Left lobe of liver (tissue), 2 donors: ENCODE results near the gene ULK4. TPM values are rescaled to one million over a fixed set of nuclear protein-coding genes. Genes with fewer than 3 reads are reported as not detected.

Experiments used
- ATAC-seq: fragments of 200-7000 bp; cut with Tn5 transposase; one replicate; pipeline ENCODE4 v1.9.1; 2020; ENCODE audit warnings: mild to moderate bottlenecking, moderate library complexity
- DNase-seq: peaks from one replicate; pipeline ENCODE4 v3.0.0-alpha.2; 2020; ENCODE audit warnings: low spot score
- total RNA-seq: library from RNA; stranded (reverse); gene quantifications from one replicate; pipeline ENCODE4 v1.2.1, GENCODE V29; 2021
- donor health status: DM: no; HTN: no; CAD: no; lungs with moderate emphysema.
- donor health status: DM: no; HTN: yes; CAD: no.

Gene ULK4
- total RNA-seq, 1 donor from 2014 or later = 2.3 TPM

DNA sequence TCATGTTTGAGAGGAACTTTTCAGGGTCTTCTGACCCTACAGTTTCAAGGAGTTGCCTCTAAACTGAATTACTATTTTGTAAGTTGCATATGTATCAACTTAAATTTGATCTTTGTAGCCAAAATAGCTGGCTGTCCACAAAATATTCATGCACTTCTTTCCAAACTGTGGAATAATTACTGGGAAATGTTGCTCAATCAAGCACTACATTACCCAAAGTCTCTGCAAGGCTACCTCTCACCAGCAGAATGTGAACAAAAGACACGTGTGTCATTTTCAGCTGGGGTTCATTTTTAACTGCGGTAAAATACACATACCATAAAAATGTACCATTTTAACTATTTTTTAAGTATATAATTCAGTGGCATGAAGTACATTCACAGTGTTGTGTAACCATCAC lies 442.2 kb downstream of the ULK4 start:
- DNase-seq (no peak), ATAC-seq (no peak)

GRCh38 chr3:41518626-41519025 lies 443.3 kb downstream of the ULK4 start:
- DNase-seq (no peak), ATAC-seq (no peak)

GRCh38 chr3:41508063-41508696 lies 453.7 kb downstream of the ULK4 start:
- DNase-seq (no peak), ATAC-seq (no peak)

GRCh38 chr3:41507336-41508062 lies 454.4 kb downstream of the ULK4 start:
- ATAC-seq = no peak

DNA sequence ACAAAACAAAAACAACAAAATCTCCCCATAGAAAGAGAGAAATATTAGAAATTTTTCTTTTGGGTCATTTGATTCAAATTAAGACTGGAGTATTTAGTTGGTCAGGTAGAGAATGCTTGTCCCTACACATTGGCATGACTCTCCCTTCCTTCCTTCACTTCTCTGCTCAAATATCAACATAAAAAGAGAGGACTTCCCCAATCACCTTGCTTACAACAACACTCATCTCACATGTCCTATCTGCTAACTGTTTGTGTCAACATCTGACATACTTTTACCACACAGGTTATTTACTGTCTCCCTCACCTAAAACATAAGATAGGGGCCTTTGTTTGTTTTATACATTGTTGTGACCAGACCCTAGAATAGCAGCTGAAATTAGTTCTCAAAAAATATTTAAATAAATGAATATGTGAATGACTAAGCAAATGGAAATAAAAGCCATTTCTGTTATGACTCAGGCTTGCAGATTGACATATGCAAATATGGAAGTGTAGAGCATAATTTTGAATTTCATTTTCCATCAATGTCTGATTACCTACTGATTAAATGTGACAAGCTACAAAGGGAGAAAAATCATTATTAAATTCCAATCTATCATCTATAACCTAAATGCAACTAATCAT lies 457.8 kb downstream of the ULK4 start:
- ATAC-seq (no peak), DNase-seq (no peak)

More at GRCh38 chr3:41507336-41508062, 454.4 kb downstream of the ULK4 start:
- no peak for DNase-seq

GRCh38 chr3:41502481-41502880 lies 459.4 kb downstream of the ULK4 start:
- no peak for ATAC-seq
- no peak for DNase-seq

- ATAC-seq (no peak), DNase-seq (no peak)
Observed at GRCh38 chr3:41502023-41502422, 459.9 kb downstream of the ULK4 start.

GRCh38 chr3:41498847-41499246 lies 463.1 kb downstream of the ULK4 start:
- no peak for DNase-seq
- no peak for ATAC-seq

DNA sequence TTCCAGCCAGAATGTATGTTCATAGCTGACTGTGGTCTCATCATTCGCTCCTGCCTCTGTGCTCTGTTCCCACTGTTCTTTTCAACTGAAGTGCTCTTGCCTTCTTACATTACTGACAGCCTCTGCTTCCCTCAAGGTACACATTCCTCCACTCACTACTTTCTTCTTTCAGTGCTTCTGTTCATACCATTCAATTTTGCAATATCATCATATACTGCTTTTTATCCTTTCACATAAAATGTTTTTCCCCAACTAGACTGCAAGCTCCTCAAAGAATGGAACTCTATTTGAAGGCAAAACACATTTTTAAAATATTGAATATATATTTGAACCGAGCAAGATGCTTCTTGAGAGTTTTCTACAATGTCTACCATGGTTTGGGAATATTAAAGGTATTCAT lies 471.5 kb downstream of the ULK4 start:
- ATAC-seq (no peak), DNase-seq (no peak)

DNA sequence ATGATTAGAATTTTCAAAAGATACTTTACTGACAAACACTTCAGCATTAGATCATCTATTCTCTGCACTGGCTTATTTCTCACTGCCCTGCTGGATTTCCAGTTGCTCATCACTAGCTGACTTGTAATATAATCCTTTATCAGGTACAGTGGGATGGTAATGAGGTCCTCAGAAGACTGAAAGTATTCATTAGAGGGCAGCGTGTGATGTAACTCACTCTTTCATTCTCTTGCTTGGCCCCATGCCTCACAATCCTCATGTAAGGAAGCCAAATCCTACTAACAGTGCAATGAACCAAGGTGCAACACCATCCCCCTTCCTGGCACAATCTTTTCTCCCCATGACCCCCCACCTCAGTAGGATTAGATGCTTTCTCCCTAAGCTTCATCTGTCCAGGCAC lies 472.7 kb downstream of the ULK4 start:
- ATAC-seq (no peak), DNase-seq (no peak)

DNA sequence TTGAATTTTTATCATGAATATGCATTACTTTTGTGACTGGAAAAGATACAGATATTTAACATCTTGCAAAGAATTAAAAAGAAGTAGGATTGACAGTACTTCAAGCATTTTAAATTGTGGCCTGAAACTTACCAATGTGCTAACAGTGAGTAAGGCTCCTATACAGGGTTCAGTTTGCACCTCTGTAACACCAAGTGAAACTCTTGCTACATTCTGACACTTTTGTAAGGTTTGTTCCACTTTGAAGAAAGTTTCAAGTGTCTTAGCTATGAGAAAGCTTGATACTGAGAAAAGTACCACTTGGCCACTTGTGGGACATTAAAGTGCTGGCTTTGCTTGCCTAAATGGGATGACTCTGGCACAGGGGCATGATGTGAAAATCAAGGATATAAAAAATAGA lies 473.4 kb downstream of the ULK4 start:
- no peak for DNase-seq
- no peak for ATAC-seq

GRCh38 chr3:41485484-41485883 lies 476.4 kb downstream of the ULK4 start:
- no peak for ATAC-seq
- no peak for DNase-seq

GRCh38 chr3:41482134-41482533 lies 479.8 kb downstream of the ULK4 start:
- ATAC-seq = no peak
- no peak for DNase-seq

DNA sequence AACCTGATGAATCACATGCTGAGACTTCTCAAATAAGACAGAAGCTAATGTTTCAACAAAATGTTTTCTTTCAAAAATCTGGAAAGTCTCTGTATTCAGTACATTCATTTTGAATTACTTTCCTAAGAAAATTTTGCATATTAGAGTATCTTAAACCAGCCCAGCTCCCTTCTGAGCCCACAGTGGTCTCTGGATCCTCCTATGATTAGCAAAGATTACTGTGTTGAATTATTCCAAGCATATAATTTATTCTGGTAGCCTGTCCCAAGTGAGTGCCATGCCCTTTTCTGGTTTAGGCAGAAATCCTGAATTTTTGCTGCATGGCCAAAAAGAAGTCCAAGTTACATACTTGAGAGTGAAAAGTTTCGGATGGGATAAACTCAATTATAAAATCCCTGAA lies 483.6 kb downstream of the ULK4 start:
- no peak for ATAC-seq
- DNase-seq = no peak

- DNase-seq (peak; percentile 55), ATAC-seq (peak; percentile 93)
Observed at GRCh38 chr3:41477399-41478014, 484.4 kb downstream of the ULK4 start.

DNA sequence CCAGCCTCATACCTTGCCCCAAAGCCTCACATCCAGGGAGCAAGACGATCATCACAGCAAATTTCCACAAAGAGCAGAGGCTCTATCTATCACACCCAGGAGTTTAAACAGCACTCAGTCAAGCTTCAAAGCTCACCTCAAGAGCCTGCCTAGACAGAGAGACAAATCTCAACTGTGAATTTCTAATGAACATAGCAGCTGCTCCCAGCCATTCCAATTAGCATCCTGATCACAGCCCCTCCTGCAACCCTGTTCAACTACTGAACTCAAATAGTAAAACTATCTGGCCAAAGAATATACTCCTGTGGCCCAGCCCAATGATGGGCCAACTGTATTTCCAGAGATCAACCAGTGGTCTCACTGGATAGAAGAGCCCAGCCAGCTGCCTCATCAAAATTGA lies 492.8 kb downstream of the ULK4 start:
- no peak for ATAC-seq
- DNase-seq = no peak

- DNase-seq (no peak), ATAC-seq (no peak)
Observed at GRCh38 chr3:41467481-41467880, 494.4 kb downstream of the ULK4 start.

- ATAC-seq = no peak
Observed at GRCh38 chr3:41464858-41465257, 497.0 kb downstream of the ULK4 start.

GRCh38 chr3:41464401-41464800 lies 497.5 kb downstream of the ULK4 start:
- ATAC-seq = no peak

More at GRCh38 chr3:41464858-41465257, 497.0 kb downstream of the ULK4 start:
- DNase-seq = no peak

DNA sequence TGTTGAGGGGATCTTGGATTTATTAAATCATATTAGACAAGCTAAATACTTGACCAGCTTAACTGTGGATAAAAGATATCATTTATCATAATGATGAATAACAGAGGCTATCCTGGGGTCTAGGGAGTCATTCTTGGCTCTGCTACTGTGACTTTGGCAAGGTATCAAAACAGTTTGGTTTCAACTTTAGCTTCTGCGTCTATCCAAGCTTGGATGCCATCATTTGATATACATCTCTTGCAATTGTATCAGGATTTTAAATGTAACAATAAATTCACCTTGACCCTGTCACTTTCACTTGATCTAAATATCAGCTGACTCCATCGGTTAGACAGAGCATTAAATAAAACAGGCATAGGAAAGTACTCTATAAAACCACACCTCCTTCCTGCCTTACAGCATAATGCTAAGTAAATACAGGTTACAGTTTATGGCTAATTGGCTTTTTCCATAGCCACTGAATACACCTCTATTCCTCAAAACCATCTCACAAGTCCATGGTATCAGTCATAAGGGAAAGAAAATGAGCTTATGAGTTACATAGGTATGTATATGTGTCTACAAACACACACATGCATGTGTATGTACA lies 499.7 kb downstream of the ULK4 start:
- ATAC-seq (no peak), DNase-seq (no peak)

More at GRCh38 chr3:41464401-41464800, 497.5 kb downstream of the ULK4 start:
- no peak for DNase-seq

GRCh38 chr3:41460736-41461135 lies 501.2 kb downstream of the ULK4 start:
- ATAC-seq (no peak), DNase-seq (no peak)
